Lung (tissue), 12 donors: ENCODE data around the gene VSIG10L. TPM values are rescaled to one million over a fixed set of nuclear protein-coding genes. Genes with fewer than 3 reads are reported as not detected.

Experiments used
- ATAC-seq: fragments of 200-7000 bp; cut with Tn5 transposase; one replicate; pipeline ENCODE4 v1.9.1; 2020; ENCODE audit warnings: moderate number of reproducible peaks; ENCODE audit not compliant: insufficient read depth, low FRiP score
- DNase-seq, 3 donors: peaks; one replicate each; pipeline ENCODE4 v3.0.0-alpha.2; 2013 to 2017
- H3K27ac ChIP-seq, 2 donors: one replicate each; pipeline ENCODE4 v1.5.1; 2013; ENCODE audit warnings: mild to moderate bottlenecking in 2 of 2, moderate library complexity in 2 of 2, control low read depth in 1 of 2, inconsistent platforms in 1 of 2, low read depth in 1 of 2, low read length in 1 of 2
- H3K27me3 ChIP-seq, 3 donors: one replicate each; pipeline ENCODE4 v1.5.1; 2013; ENCODE audit warnings: low read length in 2 of 3; ENCODE audit not compliant: control insufficient read depth in 3 of 3, insufficient read depth in 3 of 3
- H3K36me3 ChIP-seq, 4 donors: one replicate each; pipeline ENCODE4 v1.5.1; 2013; ENCODE audit warnings: low read length in 4 of 4, mild to moderate bottlenecking in 1 of 4, moderate library complexity in 1 of 4; ENCODE audit not compliant: control insufficient read depth in 4 of 4, insufficient read depth in 4 of 4
- H3K4me1 ChIP-seq, 5 donors: one replicate each; pipeline ENCODE4 v1.5.1; 2013; ENCODE audit warnings: low read length in 5 of 5, mild to moderate bottlenecking in 2 of 5, moderate library complexity in 1 of 5; ENCODE audit not compliant: control insufficient read depth in 5 of 5, insufficient read depth in 5 of 5
- H3K4me3 ChIP-seq: one replicate; pipeline ENCODE4 v1.5.1; 2013; ENCODE audit warnings: mild to moderate bottlenecking, control low read depth, moderate library complexity
- H3K9ac ChIP-seq, 2 donors: one replicate each; pipeline ENCODE4 v1.5.1; 2013; ENCODE audit warnings: low read length in 2 of 2, control low read depth in 1 of 2; ENCODE audit not compliant: insufficient read depth in 1 of 2
- H3K9me3 ChIP-seq, 4 donors: one replicate each; pipeline ENCODE4 v1.5.1; 2013; ENCODE audit warnings: low read length in 3 of 4, mild to moderate bottlenecking in 1 of 4, moderate library complexity in 1 of 4; ENCODE audit not compliant: control insufficient read depth in 4 of 4, insufficient read depth in 3 of 4
- WGBS, 2 donors: extraction: QIAGEN DNeasy Blood & Tissue Kit; methylation state at CpG; one replicate each; pipeline ENCODE4 v1.1.7; 2013; 5-methylcytosine and 5-hydroxymethylcytosine counted together
- polyA plus RNA-seq, 2 donors: library from polyadenylated mRNA; stranded (reverse); fragments of 200-250 nt; gene quantifications; one replicate each; pipeline ENCODE4 v1.2.1, GENCODE V29; 2013
- total RNA-seq, 2 donors: library from RNA; depleted of rRNA in 1 of 2; stranded (reverse); fragments of >200 nt in 1 of 2; gene quantifications; one replicate each; pipeline ENCODE4 v1.2.1, GENCODE V29; 2014 to 2021
- TF ChIP-seq, protein P1 (sequence below): IDR thresholded peaks from 2 replicates; pipeline ENCODE4 v1.5.1; 2012; ENCODE audit warnings: mild to moderate bottlenecking; ENCODE audit errors: control extremely low read depth, extremely low read depth
- donor health status: control.
- donor health status: control.
- donor health status: Bipolar disorder and iron deficiency.
- donor health status: healthy.
- donor health status: DM: yes; HTN: yes; CAD: no.

VSIG10L gene
- total and polyA plus RNA-seq, 4 donors: 0.57 to 3.7 (median 2.4) TPM

DNA sequence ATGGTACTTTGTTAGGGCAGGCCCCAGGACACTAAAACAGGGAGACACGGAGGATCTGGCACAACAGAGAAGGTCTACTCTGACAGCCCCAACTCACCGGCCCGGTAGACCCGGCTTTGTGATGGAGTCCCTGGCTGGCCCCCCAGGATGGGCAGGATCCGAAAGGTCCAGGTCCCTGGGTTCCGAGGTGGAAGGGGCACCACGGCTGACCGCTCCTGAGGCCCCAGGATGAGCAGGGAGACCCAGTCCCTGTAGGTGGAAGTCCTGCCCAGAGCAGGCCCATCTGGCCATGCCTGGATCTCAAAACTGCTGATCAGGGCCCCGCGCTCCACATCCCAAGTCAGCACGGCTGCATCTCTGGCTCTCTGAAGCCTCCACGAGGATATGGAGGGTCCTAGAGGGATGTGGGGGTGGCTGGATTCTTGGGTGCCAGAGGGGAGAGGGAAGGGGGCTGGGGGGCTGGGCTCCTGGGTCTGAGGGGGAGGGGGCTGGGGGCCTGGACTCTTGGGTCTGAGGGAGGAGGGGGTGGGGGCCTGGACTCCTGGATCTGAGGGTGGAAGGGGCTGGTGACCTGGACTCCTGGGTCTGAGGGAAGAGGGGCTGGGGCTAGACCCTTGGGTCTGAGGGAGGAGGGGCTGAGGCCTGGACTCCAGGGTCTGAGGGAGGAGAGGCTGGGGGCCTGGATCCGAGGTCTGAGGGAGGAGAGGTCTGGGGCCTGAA lies 4.6 kb downstream of the VSIG10L start:
- Histone ChIP-seq H3K4me1 (peaks cover 0 to 5% (median 0%) of the 10 kb centered on the region in 5 donors), H3K27ac (no peak overlapping the region), H3K27me3 (peaks cover 0 to 4% (median 2%) of the 10 kb centered on the region in 3 donors), H3K36me3 (no peaks in the 10 kb centered on the region), H3K9me3 (no peaks in the 10 kb centered on the region), H3K9ac (no peak overlapping the region), H3K4me3 (no peak overlapping the region)
- WGBS, 2 donors: 92 to 98% methylated on average over 13 of the region's 13 CpGs
- DNase-seq: no peak
- no peak for ATAC-seq
- TF ChIP-seq, protein P1, sequence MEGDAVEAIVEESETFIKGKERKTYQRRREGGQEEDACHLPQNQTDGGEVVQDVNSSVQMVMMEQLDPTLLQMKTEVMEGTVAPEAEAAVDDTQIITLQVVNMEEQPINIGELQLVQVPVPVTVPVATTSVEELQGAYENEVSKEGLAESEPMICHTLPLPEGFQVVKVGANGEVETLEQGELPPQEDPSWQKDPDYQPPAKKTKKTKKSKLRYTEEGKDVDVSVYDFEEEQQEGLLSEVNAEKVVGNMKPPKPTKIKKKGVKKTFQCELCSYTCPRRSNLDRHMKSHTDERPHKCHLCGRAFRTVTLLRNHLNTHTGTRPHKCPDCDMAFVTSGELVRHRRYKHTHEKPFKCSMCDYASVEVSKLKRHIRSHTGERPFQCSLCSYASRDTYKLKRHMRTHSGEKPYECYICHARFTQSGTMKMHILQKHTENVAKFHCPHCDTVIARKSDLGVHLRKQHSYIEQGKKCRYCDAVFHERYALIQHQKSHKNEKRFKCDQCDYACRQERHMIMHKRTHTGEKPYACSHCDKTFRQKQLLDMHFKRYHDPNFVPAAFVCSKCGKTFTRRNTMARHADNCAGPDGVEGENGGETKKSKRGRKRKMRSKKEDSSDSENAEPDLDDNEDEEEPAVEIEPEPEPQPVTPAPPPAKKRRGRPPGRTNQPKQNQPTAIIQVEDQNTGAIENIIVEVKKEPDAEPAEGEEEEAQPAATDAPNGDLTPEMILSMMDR: no peak

DNA sequence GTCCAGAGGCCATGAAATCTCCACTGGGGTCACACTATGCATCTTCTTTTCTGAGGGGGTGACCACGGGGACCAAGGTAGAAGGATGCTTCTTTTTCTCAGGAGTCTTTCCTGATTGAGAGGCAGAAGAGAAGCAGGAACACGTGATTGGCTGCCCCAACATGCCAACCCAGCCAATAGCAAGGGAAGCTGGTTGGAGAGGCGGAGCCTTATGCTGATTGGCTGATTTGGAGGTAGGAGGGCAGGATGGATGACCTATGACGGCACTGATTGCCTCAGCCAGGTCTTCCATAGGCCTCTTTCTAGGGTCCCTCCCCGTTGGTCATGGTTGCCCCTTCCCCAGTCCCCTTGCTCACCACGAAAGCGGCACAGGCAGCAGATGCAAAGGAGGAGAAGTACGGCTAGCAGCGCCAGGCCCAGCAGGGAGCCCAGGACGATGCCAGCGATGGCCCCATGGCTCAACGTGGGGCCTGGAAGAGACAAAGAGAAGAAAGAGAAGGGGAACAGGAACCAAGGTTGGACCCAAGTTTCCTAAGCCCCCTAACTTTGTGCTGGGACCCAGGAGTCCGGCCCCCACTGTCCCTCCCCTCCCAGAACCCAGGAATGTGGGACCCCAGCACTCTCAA lies 8.0 kb downstream of the VSIG10L start:
- peaks cover 0 to 2% (median 0%) of the 10 kb centered on the region in 4 donors for H3K9me3 ChIP-seq
- ATAC-seq (no peak), DNase-seq (peak in 1 of 3 donors; percentile 9)
- 90 to 94% methylated on average over 13 of the region's 13 CpGs for WGBS, 2 donors
- H3K4me1 ChIP-seq: peaks cover 0 to 1% (median 0%) of the 10 kb centered on the region in 5 donors
- H3K36me3 ChIP-seq: no peaks in the 10 kb centered on the region
- peaks cover 0 to under 1% (median 0%) of the 10 kb centered on the region in 3 donors for H3K27me3 ChIP-seq
- no peak overlapping the region for H3K4me3 ChIP-seq
- TF ChIP-seq, protein P1: no peak
- no peak overlapping the region for H3K9ac ChIP-seq
- no peak overlapping the region for H3K27ac ChIP-seq

DNA sequence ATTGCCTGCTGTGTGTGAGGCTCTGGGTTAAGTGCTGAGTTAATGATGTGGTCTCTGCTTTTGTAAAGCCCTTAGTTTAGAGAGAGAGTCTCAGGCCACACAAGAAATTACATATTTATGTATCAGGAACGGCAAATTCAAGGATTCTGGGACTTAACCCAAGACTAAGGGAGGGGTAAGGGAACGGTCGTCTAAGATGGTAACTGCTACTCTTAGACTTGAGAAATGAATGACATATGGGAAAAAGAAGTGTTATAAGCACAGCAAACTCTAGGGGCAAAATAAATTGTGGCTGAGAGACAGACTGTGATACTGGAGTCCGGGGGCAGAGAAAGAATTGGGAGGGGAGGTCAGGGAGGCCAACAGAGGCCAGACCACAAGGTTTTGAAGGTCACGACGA lies 10.2 kb downstream of the VSIG10L start:
- TF ChIP-seq, protein P1: no peak
- no peak for ATAC-seq
- 90 to 91% methylated on average over 6 of the region's 6 CpGs for WGBS, 2 donors

More for the DNA sequence above, 10.2 kb downstream of the VSIG10L start:
- Histone ChIP-seq H3K9ac (no peak overlapping the region), H3K36me3 (no peaks in the 10 kb centered on the region), H3K27ac (no peak overlapping the region), H3K27me3 (peaks cover 0 to 12% (median 8%) of the 10 kb centered on the region in 3 donors), H3K4me1 (peaks cover 0 to 5% (median 0%) of the 10 kb centered on the region in 5 donors), H3K9me3 (peaks cover 0 to 2% (median 0%) of the 10 kb centered on the region in 4 donors), H3K4me3 (no peak overlapping the region)
- no peak for DNase-seq
